Fibroblast of villous mesenchyme (primary cell): ENCODE data around the gene DDAH1. TPM values are rescaled to one million over a fixed set of nuclear protein-coding genes. Genes with fewer than 3 reads are reported as not detected.

Experiments used
- DNase-seq: peaks from one replicate; pipeline ENCODE4 v3.0.0-alpha.2; 2010; ENCODE audit warnings: low read depth
- H3K4me3 ChIP-seq: 2 replicates; pipeline ENCODE4 v1.5.1; 2011; ENCODE audit warnings: low read depth, mild to moderate bottlenecking, low read length
- total RNA-seq: library from RNA; depleted of rRNA; stranded (reverse); fragments of >200 nt; gene quantifications from 2 replicates; pipeline ENCODE4 v1.2.3, GENCODE V29; 2012
- TF ChIP-seq, protein P1 (sequence below): IDR thresholded peaks from 2 replicates; pipeline ENCODE4 v1.5.1; 2012; ENCODE audit warnings: low read depth, mild to moderate bottlenecking, low read length; ENCODE audit not compliant: insufficient read depth

Gene DDAH1
- total RNA-seq, 1 donor: 259 TPM

DNA sequence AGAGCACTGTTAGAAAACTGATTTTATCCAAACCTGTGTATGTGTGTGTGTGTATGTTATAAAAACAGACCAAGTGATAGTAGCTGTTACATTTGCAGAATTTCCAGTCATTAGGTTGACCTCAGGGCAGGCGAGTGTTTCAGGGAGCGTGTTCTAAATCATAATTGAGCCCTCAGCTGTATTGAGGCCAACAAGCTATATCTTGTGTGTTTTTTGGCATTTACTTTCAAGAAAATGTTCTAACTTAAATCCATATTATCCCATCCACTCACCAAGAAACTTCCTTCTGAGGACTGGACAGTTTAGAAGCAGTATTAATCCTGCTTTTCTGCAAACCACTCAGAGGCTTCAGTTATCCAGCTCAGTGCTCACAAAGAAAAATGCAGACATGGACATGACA lies 12.0 kb downstream of the DDAH1 start:
- no peak for DNase-seq
- TF ChIP-seq, protein P1, sequence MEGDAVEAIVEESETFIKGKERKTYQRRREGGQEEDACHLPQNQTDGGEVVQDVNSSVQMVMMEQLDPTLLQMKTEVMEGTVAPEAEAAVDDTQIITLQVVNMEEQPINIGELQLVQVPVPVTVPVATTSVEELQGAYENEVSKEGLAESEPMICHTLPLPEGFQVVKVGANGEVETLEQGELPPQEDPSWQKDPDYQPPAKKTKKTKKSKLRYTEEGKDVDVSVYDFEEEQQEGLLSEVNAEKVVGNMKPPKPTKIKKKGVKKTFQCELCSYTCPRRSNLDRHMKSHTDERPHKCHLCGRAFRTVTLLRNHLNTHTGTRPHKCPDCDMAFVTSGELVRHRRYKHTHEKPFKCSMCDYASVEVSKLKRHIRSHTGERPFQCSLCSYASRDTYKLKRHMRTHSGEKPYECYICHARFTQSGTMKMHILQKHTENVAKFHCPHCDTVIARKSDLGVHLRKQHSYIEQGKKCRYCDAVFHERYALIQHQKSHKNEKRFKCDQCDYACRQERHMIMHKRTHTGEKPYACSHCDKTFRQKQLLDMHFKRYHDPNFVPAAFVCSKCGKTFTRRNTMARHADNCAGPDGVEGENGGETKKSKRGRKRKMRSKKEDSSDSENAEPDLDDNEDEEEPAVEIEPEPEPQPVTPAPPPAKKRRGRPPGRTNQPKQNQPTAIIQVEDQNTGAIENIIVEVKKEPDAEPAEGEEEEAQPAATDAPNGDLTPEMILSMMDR: no peak
- no peak overlapping the region for H3K4me3 ChIP-seq

DNA sequence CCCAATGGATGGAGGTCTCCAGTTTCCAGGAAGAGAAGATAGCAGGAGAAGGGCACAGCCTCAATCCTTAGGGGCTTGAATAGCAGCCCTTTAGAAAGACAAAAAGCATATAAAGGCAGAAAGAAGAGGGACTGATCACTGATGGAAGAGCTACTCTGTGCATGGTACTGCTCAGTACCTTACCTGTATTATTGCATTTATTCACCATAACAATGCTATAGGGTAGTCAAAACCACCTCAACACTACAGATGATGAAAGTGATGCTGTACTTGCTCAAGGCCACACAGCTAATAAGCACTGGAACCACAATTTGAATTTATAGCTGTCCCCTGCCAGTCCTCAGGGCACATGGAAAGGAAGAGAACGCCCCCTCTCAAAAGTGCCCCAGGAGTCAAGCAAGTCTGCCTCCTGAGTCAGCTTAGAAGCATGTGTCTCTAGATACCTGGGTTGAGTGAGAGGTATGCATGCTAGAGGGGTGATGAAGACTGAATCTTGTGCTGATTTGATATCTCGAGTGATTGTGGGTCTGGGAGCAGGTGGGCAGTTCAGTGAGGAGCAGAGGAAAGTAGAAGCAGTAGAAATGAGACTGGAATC lies 13.6 kb downstream of the DDAH1 start:
- H3K4me3 ChIP-seq: no peak overlapping the region
- TF ChIP-seq, protein P1: no peak
- DNase-seq: no peak

DNA sequence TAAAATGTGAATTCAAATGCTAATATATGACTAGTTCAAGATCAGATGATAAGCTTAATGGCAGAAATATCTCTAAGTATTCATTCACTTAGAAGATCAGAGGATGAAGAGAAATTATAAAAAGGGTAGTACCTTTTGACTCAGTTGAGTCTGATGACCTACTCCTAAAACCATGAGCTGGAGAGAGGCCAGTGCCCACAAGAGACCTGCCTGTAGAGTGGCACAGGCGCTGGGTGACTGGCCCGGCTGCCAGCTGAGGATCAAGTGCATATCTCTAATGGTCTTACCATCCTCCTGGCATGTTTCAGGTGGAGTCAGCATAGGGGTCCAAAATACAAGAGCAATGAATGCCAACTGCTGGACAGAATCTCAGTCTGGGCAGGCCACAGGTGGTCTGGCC lies 14.1 kb downstream of the DDAH1 start:
- no peak overlapping the region for H3K4me3 ChIP-seq
- TF ChIP-seq, protein P1: no peak
- DNase-seq: no peak

DNA sequence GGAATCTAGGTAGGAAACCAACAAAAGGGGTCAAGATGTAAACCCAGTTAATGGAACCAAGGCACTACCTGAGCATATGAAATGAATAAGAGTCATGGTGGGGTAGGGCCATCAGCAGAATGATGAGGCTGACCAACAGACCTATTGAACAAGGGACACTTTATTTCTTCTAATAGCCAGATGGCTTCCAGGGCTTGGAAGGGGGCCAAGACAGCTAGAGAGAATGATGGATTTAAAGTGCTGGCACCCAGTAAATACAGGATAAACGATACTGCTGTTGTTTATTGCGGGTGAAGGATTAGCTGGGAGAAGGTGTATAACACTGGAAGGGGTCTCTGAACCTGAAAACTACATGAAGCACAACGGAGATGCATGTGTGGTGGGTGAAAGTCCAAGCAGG lies 15.6 kb downstream of the DDAH1 start:
- TF ChIP-seq, protein P1: no peak
- no peak overlapping the region for H3K4me3 ChIP-seq
- DNase-seq: no peak

DNA sequence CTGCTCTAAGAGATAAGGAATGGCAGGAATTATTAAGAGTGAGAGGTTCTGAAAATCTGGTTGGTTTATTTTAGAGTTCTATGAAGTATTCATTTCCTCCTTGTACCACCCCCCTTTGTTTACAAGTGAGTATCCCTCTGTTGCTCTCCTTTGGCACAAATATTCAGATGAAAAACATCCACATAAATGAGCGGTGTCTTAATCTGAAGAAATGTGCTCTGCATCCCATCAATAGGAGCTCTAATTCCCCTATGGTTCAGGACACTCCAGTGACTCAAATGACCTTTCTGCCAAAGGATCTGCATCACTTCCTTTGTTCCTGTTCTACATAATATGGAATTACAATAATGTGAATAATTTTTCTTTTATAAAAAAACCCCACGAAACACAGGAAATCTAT lies 16.6 kb downstream of the DDAH1 start:
- TF ChIP-seq, protein P1: no peak
- H3K4me3 ChIP-seq: no peak overlapping the region
- peak; percentile 48 for DNase-seq

DNA sequence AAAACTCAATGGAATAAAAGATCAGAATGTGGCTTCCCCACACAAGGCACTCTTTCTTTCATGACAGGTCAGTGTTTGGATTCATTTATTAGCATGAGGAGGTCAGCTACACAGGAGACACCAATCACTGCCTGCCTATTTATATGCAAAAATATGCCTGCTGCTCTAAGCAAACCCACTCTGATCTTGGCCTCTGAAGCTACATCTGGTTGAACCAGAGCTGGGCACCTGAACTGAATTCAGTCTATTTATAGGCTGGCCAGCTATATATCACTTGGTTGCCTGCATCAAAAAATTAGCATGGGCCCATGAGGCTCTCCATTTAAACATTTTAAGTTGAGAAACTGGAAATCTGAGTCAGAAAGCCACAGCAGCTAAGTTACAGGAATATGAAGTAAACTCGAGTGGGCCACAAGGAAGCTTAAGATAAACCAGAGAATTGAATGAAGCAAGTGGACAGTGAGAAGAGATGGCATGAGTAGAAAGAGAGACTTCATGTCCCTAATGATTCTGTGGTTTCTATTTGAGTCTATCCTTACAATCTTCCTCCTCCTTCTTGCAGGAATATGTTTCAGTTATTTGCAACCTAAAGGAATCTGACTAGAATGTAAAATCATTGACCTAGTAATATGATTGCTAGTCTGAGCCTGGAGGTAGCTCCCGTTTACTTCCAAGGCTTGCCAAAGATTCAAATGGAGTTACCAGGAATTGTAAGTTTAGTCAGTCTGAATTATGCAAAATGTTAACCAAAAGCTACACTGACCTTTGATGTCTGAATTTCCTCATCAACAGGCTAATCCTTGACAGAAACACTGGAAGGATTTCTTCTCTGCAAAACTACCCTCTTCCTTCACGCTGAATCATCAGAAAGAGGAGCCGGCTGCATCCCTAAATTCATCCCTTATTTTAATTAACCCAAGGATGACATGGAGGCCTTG lies 17.7 kb downstream of the DDAH1 start:
- DNase-seq: peak; percentile 72
- no peak overlapping the region for H3K4me3 ChIP-seq
- TF ChIP-seq, protein P1: no peak
